AG04450 (cell line): ENCODE measurements around the gene SPHKAP. TPM values are rescaled to one million over a fixed set of nuclear protein-coding genes. Genes with fewer than 3 reads are reported as not detected.

Source experiments
- CTCF ChIA-PET: fragments of 300-600, 350-600 bp; formaldehyde crosslinking; extraction: SDS; loops from one replicate; lab custom pipeline; 2022; ENCODE audit warnings: antibody characterized with exemption, inconsistent platforms; lab: Charles Lee
- POLR2A ChIA-PET: fragments of 350-600 bp; formaldehyde crosslinking; extraction: SDS; loops from one replicate; lab custom pipeline; 2021; ENCODE audit warnings: antibody characterized with exemption, inconsistent platforms; lab: Yijun Ruan, JAX
- DNase-seq: peaks from one replicate; pipeline ENCODE4 v3.0.0-alpha.2; 2011; ENCODE audit warnings: low read depth, low spot score
- H3K27ac ChIP-seq: one replicate; pipeline ENCODE4 v1.5.1; 2012; ENCODE audit warnings: low read depth, low read length, control low read depth
- H3K27me3 ChIP-seq: one replicate; pipeline ENCODE4 v1.6.0; 2012; ENCODE audit warnings: low read length; ENCODE audit not compliant: control insufficient read depth, insufficient read depth
- H3K4me3 ChIP-seq: 2 replicates; pipeline ENCODE4 v1.5.1; 2011; ENCODE audit warnings: mild to moderate bottlenecking, low read depth, low read length, control low read depth
- H3K9me3 ChIP-seq: 2 replicates; pipeline ENCODE4 v1.5.1; 2012; ENCODE audit warnings: low read length; ENCODE audit not compliant: control insufficient read depth, insufficient read depth
- CTCF ChIP-seq: IDR thresholded peaks from 2 replicates; pipeline ENCODE4 v1.5.1; 2011; ENCODE audit warnings: low read depth, low read length, control low read depth, inconsistent platforms
- polyA plus RNA-seq: library from polyadenylated mRNA; depleted of rRNA; stranded (reverse); fragments of >200 nt; gene quantifications from 2 replicates; pipeline ENCODE4 v1.2.3, GENCODE V29; 2011

SPHKAP gene
- polyA plus RNA-seq, 1 experiment, result not detected

- peaks cover 2% of the 10 kb centered on the region; the same call in 1 of the 2 replicates for H3K9me3 ChIP-seq
- no peaks in the 10 kb centered on the region for H3K27me3 ChIP-seq
- POLR2A ChIA-PET, result no interaction called here
Observed at GRCh38 chr2:228140934-228141528, 40.5 kb downstream of the SPHKAP start.

GRCh38 chr2:228136027-228136426, 45.5 kb downstream of the SPHKAP start:
- CTCF ChIA-PET, result no interaction called here
- Histone ChIP-seq H3K9me3 (peaks cover 6% of the 10 kb centered on the region; the same call in 1 of the 2 replicates), H3K27me3 (no peaks in the 10 kb centered on the region), H3K4me3 (no peak overlapping the region), H3K27ac (no peak overlapping the region)
- DNase-seq, result no peak
- TF ChIP-seq CTCF, result no peak
- POLR2A ChIA-PET, result no interaction called here

More at GRCh38 chr2:228140934-228141528, 40.5 kb downstream of the SPHKAP start:
- DNase-seq, result no peak
- H3K27ac ChIP-seq, result no peak overlapping the region
- CTCF ChIA-PET, result no interaction called here
- TF ChIP-seq CTCF, result no peak
- H3K4me3 ChIP-seq, result no peak overlapping the region

- Histone ChIP-seq H3K27me3 (no peaks in the 10 kb centered on the region), H3K27ac (no peak overlapping the region), H3K9me3 (peaks cover 6% of the 10 kb centered on the region; the same call in 1 of the 2 replicates), H3K4me3 (no peak overlapping the region)
- TF ChIP-seq CTCF, result no peak
- CTCF ChIA-PET, result no interaction called here
- DNase-seq, result no peak
- POLR2A ChIA-PET, result no interaction called here
Observed at GRCh38 chr2:228135300-228135699, 46.2 kb downstream of the SPHKAP start.

- ChIA-PET CTCF (no interaction called here), POLR2A (no interaction called here)
- Histone ChIP-seq H3K27ac (no peak overlapping the region), H3K27me3 (no peaks in the 10 kb centered on the region), H3K9me3 (peaks cover 6% of the 10 kb centered on the region; the same call in 1 of the 2 replicates), H3K4me3 (no peak overlapping the region)
- DNase-seq, result no peak
- no peak for TF ChIP-seq CTCF
Observed at GRCh38 chr2:228131833-228132232, 49.7 kb downstream of the SPHKAP start.

GRCh38 chr2:228126401-228126800, 55.1 kb downstream of the SPHKAP start:
- Histone ChIP-seq H3K9me3 (peaks cover 3% of the 10 kb centered on the region; the same call in 1 of the 2 replicates), H3K27ac (no peak overlapping the region), H3K27me3 (no peaks in the 10 kb centered on the region), H3K4me3 (no peak overlapping the region)
- POLR2A ChIA-PET, result no interaction called here
- no peak for DNase-seq
- TF ChIP-seq CTCF, result no peak
- CTCF ChIA-PET, result no interaction called here
